OCI-LY7 (cell line): ENCODE data around the gene CXCL11.

Experiments used
- EZH2phosphoT487 ChIP-seq: fragments of 200-600 bp; sonication (generic); IDR thresholded peaks from 2 replicates; pipeline ENCODE4 v1.6.1; 2018; ENCODE audit warnings: low read depth, borderline replicate concordance, mild to moderate bottlenecking, mixed run types, antibody characterized with exemption, low read length, moderate library complexity, mixed read lengths
- TF ChIP-seq, protein P1 (sequence below): fragments of 200-600 bp; sonication (generic); conservative IDR thresholded peaks from 2 replicates; pipeline ENCODE4 v1.5.1; 2014; ENCODE audit warnings: mild to moderate bottlenecking, antibody characterized with exemption, low read length, moderate library complexity, mixed read lengths

DNA sequence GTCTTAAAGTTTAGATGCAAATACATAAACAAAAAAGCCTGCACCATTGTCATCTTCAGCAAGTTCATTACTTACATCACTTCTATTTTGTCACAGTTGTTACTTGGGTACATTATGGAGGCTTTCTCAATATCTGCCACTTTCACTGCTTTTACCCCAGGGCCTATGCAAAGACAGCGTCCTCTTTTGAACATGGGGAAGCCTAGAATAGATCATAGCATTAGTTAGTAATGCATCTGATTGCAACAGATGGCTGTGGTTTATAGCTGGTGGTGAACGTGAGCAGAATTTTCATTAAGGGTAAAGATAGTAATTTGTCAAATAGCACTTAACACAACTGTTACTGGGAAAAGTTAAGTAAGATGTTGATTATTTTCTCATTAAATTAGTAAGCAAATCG lies 729 bp downstream of the CXCL11 start:
- TF ChIP-seq, protein P1, sequence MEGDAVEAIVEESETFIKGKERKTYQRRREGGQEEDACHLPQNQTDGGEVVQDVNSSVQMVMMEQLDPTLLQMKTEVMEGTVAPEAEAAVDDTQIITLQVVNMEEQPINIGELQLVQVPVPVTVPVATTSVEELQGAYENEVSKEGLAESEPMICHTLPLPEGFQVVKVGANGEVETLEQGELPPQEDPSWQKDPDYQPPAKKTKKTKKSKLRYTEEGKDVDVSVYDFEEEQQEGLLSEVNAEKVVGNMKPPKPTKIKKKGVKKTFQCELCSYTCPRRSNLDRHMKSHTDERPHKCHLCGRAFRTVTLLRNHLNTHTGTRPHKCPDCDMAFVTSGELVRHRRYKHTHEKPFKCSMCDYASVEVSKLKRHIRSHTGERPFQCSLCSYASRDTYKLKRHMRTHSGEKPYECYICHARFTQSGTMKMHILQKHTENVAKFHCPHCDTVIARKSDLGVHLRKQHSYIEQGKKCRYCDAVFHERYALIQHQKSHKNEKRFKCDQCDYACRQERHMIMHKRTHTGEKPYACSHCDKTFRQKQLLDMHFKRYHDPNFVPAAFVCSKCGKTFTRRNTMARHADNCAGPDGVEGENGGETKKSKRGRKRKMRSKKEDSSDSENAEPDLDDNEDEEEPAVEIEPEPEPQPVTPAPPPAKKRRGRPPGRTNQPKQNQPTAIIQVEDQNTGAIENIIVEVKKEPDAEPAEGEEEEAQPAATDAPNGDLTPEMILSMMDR: no peak
- TF ChIP-seq EZH2phosphoT487: no peak
